ENCODE data around the gene EN2. TPM values are rescaled to one million over a fixed set of nuclear protein-coding genes. Genes with fewer than 3 reads are reported as not detected.

Gene EN2
- total RNA-seq, 1 donor from 2014 or later = not detected

DNA sequence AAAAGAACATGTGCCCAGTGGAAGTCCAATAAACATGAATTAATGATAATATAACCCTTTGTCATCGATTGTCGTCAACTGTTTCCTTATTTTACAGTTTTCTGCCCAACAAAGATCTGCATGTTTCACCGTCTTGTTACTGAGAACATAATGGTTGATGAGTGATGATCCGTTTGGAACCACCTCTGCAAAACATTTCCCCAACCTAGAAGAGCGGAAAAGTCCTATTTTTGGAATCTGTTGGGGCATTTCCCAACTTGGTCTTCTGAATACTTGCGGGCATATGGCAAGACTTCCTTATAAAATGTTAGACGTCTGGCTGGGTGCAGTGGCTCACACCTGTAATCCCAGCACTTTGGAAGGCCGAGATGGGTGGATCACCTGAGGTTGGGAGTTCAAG, 56.4 kb downstream of the EN2 start:
- Mint-ChIP-seq H3K4me1 (peaks cover 6% of the 10 kb centered on the region), H3K27me3 (ENCODE audit: low read depth) (peaks cover 99% of the 10 kb centered on the region), H3K27ac (no peak overlapping the region), H3K36me3 (no peaks in the 10 kb centered on the region), H3K9me3 (no peaks in the 10 kb centered on the region), H3K4me3 (no peak overlapping the region)
- DNase-seq (ENCODE audit: low spot score in 2 of 2, unreplicated experiment in 2 of 2) = no peak
- TF ChIP-seq, protein P1, sequence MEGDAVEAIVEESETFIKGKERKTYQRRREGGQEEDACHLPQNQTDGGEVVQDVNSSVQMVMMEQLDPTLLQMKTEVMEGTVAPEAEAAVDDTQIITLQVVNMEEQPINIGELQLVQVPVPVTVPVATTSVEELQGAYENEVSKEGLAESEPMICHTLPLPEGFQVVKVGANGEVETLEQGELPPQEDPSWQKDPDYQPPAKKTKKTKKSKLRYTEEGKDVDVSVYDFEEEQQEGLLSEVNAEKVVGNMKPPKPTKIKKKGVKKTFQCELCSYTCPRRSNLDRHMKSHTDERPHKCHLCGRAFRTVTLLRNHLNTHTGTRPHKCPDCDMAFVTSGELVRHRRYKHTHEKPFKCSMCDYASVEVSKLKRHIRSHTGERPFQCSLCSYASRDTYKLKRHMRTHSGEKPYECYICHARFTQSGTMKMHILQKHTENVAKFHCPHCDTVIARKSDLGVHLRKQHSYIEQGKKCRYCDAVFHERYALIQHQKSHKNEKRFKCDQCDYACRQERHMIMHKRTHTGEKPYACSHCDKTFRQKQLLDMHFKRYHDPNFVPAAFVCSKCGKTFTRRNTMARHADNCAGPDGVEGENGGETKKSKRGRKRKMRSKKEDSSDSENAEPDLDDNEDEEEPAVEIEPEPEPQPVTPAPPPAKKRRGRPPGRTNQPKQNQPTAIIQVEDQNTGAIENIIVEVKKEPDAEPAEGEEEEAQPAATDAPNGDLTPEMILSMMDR (IDR thresholded peaks at IDR 0.05; ENCODE audit: unreplicated experiment) = no peak

Other genes starting within 250 kb of the EN2 start
- gene INSIG1, start 160.3 kb upstream of the EN2 start, total RNA-seq = 38.2 to 44.3 TPM (median 39.1 TPM) in 3 replicates
- not detected in 3 replicates for gene CNPY1, start 88.4 kb downstream of the EN2 start, total RNA-seq
- gene RBM33, start 186.5 kb downstream of the EN2 start, total RNA-seq = 83.4 to 91.9 TPM (median 91.5 TPM) in 3 replicates

Data from mesothelial cell of epicardium (in vitro differentiated cells).